MCF 10A (cell line): ENCODE results near the gene AOX1. TPM values are rescaled to one million over a fixed set of nuclear protein-coding genes. Genes with fewer than 3 reads are reported as not detected.

ENCODE experiments used
- BruUV-seq: library from RNA; stranded (reverse); fragments of 400-500 nt; replicated peaks from 2 replicates; lab custom pipeline; 2021; lab: Mats Ljungman, UMichigan
- CTCF ChIA-PET: fragments of 300-600 bp; sonication (Branson Sonifier 250); formaldehyde crosslinking; extraction: SDS; loops from one replicate; lab custom pipeline; 2021; ENCODE audit warnings: antibody characterized with exemption, inconsistent platforms; lab: Yijun Ruan, JAX
- POLR2A ChIA-PET: fragments of 300-600, 350-650 bp; sonication (Branson Sonifier 250); formaldehyde crosslinking; extraction: SDS; loops from one replicate; lab custom pipeline; 2020; ENCODE audit warnings: antibody characterized with exemption, inconsistent platforms; lab: Yijun Ruan, JAX
- DNase-seq: peaks from one replicate; pipeline ENCODE4 v3.0.0-alpha.2; 2018; ENCODE audit not compliant: unreplicated experiment
- H3K27ac Mint-ChIP-seq: one replicate; pipeline ENCODE4 v1.8.0; 2022; ENCODE audit warnings: mild to moderate bottlenecking, low read depth, mixed read lengths; ENCODE audit not compliant: unreplicated experiment
- H3K27me3 Mint-ChIP-seq: one replicate; pipeline ENCODE4 v1.8.0; 2022; ENCODE audit warnings: mixed read lengths; ENCODE audit not compliant: insufficient read depth, unreplicated experiment
- H3K36me3 Mint-ChIP-seq: one replicate; pipeline ENCODE4 v1.8.0; 2022; ENCODE audit warnings: mild to moderate bottlenecking, moderate library complexity, mixed read lengths; ENCODE audit not compliant: insufficient read depth, unreplicated experiment
- H3K4me1 Mint-ChIP-seq: one replicate; pipeline ENCODE4 v1.8.0; 2022; ENCODE audit warnings: mixed read lengths; ENCODE audit not compliant: insufficient read depth, unreplicated experiment
- H3K4me3 Mint-ChIP-seq: one replicate; pipeline ENCODE4 v1.8.0; 2022; ENCODE audit warnings: mild to moderate bottlenecking, moderate library complexity, mixed read lengths; ENCODE audit not compliant: unreplicated experiment
- H3K9me3 Mint-ChIP-seq: one replicate; pipeline ENCODE4 v1.8.0; 2022; ENCODE audit warnings: mixed read lengths; ENCODE audit not compliant: unreplicated experiment
- intact Hi-C: fragments of 100-400 bp; cut with micrococcal nuclease; formaldehyde crosslinking; loops from 2 replicates; pipeline ENCODE4 v1.14.1; 2022
- total RNA-seq: library from RNA; stranded (reverse); gene quantifications from 2 replicates; pipeline ENCODE4 v1.2.3, GENCODE V29; 2022
- TF ChIP-seq, protein P1 (sequence below): fragments of 200-600 bp; IDR thresholded peaks from one replicate; pipeline ENCODE4 v1.8.0; 2022; ENCODE audit warnings: antibody characterized with exemption, mild to moderate bottlenecking; ENCODE audit not compliant: unreplicated experiment

Gene AOX1
- total RNA-seq, 1 experiment from 2014 or later = 54.0 TPM

GRCh38 chr2:200702044-200702443, 116.2 kb downstream of the AOX1 start:
- TF ChIP-seq, protein P1, sequence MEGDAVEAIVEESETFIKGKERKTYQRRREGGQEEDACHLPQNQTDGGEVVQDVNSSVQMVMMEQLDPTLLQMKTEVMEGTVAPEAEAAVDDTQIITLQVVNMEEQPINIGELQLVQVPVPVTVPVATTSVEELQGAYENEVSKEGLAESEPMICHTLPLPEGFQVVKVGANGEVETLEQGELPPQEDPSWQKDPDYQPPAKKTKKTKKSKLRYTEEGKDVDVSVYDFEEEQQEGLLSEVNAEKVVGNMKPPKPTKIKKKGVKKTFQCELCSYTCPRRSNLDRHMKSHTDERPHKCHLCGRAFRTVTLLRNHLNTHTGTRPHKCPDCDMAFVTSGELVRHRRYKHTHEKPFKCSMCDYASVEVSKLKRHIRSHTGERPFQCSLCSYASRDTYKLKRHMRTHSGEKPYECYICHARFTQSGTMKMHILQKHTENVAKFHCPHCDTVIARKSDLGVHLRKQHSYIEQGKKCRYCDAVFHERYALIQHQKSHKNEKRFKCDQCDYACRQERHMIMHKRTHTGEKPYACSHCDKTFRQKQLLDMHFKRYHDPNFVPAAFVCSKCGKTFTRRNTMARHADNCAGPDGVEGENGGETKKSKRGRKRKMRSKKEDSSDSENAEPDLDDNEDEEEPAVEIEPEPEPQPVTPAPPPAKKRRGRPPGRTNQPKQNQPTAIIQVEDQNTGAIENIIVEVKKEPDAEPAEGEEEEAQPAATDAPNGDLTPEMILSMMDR = no peak
- ChIA-PET POLR2A (interaction anchor here (1.1 kb wide), 2 partner anchors 31 to 86 kb away, joined by 3 read pairs; no protein-coding TSS in a partner anchor), CTCF (interaction anchor here (0.6 to 7.3 kb wide), 19 partner anchors 23 to 726 kb away, joined by 3 to 72 read pairs (median 4); partner anchors contain the start of gene AOX1)
- intact Hi-C loops = loop anchor here (2.0 to 10.0 kb wide), 2 partner anchors 473 to 729 kb away; no protein-coding TSS in a partner anchor
- Mint-ChIP-seq H3K27me3 (no peaks in the 10 kb centered on the region), H3K27ac (no peak overlapping the region), H3K4me3 (no peak overlapping the region), H3K36me3 (no peaks in the 10 kb centered on the region), H3K9me3 (no peaks in the 10 kb centered on the region), H3K4me1 (no peaks in the 10 kb centered on the region)
- DNase-seq = no peak
- no TSS peak for BruUV-seq

- Mint-ChIP-seq H3K9me3 (no peaks in the 10 kb centered on the region), H3K4me1 (no peaks in the 10 kb centered on the region), H3K4me3 (no peak overlapping the region), H3K27me3 (no peaks in the 10 kb centered on the region), H3K27ac (no peak overlapping the region), H3K36me3 (no peaks in the 10 kb centered on the region)
- ChIA-PET CTCF (interaction anchor here (0.7 to 7.3 kb wide), 27 partner anchors 9 to 729 kb away, joined by 3 to 72 read pairs (median 6); partner anchors contain the start of gene AOX1), POLR2A (interaction anchor here (0.7 to 1.5 kb wide), 6 partner anchors 9 to 729 kb away, joined by 3 to 11 read pairs (median 4); no protein-coding TSS in a partner anchor)
- TF ChIP-seq, protein P1 = no peak
- peak; percentile 10 for DNase-seq
- no TSS peak for BruUV-seq
- intact Hi-C loops = loop anchor here (1.0 to 10.0 kb wide), 6 partner anchors 84 to 730 kb away; no protein-coding TSS in a partner anchor
These were observed 116.9 kb downstream of the AOX1 start for GRCh38 chr2:200702646-200703118.

- ChIA-PET CTCF (interaction anchor here (0.6 to 7.3 kb wide), 32 partner anchors 8 to 730 kb away, joined by 3 to 72 read pairs (median 6); partner anchors contain the start of gene AOX1), POLR2A (interaction anchor here (0.6 to 1.5 kb wide), 8 partner anchors 8 to 730 kb away, joined by 3 to 11 read pairs (median 3); no protein-coding TSS in a partner anchor)
- Mint-ChIP-seq H3K4me3 (no peak overlapping the region), H3K36me3 (no peaks in the 10 kb centered on the region), H3K4me1 (peaks cover 2% of the 10 kb centered on the region), H3K27me3 (no peaks in the 10 kb centered on the region), H3K27ac (no peak overlapping the region), H3K9me3 (no peaks in the 10 kb centered on the region)
- intact Hi-C loops = loop anchor here (1.0 to 10.0 kb wide), 6 partner anchors 85 to 731 kb away; no protein-coding TSS in a partner anchor
- TF ChIP-seq, protein P1 = peak; percentile 66
- BruUV-seq = no TSS peak
- peak; percentile 77 for DNase-seq
These were observed 117.5 kb downstream of the AOX1 start for GRCh38 chr2:200703127-200703925.
